ENCODE data around the gene NUDT13. TPM values are rescaled to one million over a fixed set of nuclear protein-coding genes. Genes with fewer than 3 reads are reported as not detected.

Gene NUDT13
- total and polyA plus RNA-seq, 9 donors = 0.86 to 2.6 (median 1.7) TPM

GRCh38 chr10:73119952-73120351 is 9.7 kb downstream of the NUDT13 start:
- TF ChIP-seq POLR2A (IDR thresholded peaks at IDR 0.05) (no peak), CTCF (IDR thresholded peaks at IDR 0.05) (no peak), EP300 (IDR thresholded peaks at IDR 0.05) (no peak)
- H3K27ac ChIP-seq = no peak overlapping the region
- WGBS, 3 donors = 94% methylated on average over 4 of the region's 4 CpGs
- intact Hi-C loops (cut with DNase I) = no loop called here
- no peaks in the 10 kb centered on the region for H3K27me3 ChIP-seq
- H3K36me3 ChIP-seq = no peaks in the 10 kb centered on the region
- no peak for DNase-seq
- H3K4me3 ChIP-seq = no peak overlapping the region
- no peaks in the 10 kb centered on the region for H3K4me1 ChIP-seq (ENCODE audit: insufficient read depth)
- H3K9me3 ChIP-seq = no peaks in the 10 kb centered on the region

GRCh38 chr10:73126343-73126742 is 16.1 kb downstream of the NUDT13 start:
- intact Hi-C loops (cut with DNase I) = no loop called here
- TF ChIP-seq EP300 (IDR thresholded peaks at IDR 0.05) (no peak), POLR2A (IDR thresholded peaks at IDR 0.05) (no peak), CTCF (IDR thresholded peaks at IDR 0.05) (no peak)
- no peak overlapping the region for H3K27ac ChIP-seq
- whole genome bisulfite sequencing, 3 donors = 94 to 100% (median 96%) methylated on average over 2 of the region's 2 CpGs
- H3K27me3 ChIP-seq = no peaks in the 10 kb centered on the region
- H3K9me3 ChIP-seq = no peaks in the 10 kb centered on the region
- no peaks in the 10 kb centered on the region for H3K4me1 ChIP-seq (ENCODE audit: insufficient read depth)
- H3K36me3 ChIP-seq = no peaks in the 10 kb centered on the region
- no peak overlapping the region for H3K4me3 ChIP-seq
- no peak for DNase-seq

GRCh38 chr10:73131301-73131700 is 21.0 kb downstream of the NUDT13 start:
- Histone ChIP-seq H3K4me3 (no peak overlapping the region), H3K27ac (no peak overlapping the region), H3K9me3 (no peaks in the 10 kb centered on the region), H3K4me1 (ENCODE audit: insufficient read depth) (no peaks in the 10 kb centered on the region), H3K27me3 (no peaks in the 10 kb centered on the region), H3K36me3 (no peaks in the 10 kb centered on the region)
- TF ChIP-seq POLR2A (IDR thresholded peaks at IDR 0.05) (no peak), EP300 (IDR thresholded peaks at IDR 0.05) (no peak), CTCF (IDR thresholded peaks at IDR 0.05) (no peak)
- WGBS, 3 donors = 54 to 66% (median 59%) methylated on average over 2 of the region's 2 CpGs
- no peak for DNase-seq
- intact Hi-C loops (cut with DNase I) = loop anchor here in 1 of 4 donors (5.0 kb wide), 1 partner anchor 759 kb away; no protein-coding TSS in a partner anchor

- H3K4me1 ChIP-seq (ENCODE audit: insufficient read depth) = no peaks in the 10 kb centered on the region
- no peaks in the 10 kb centered on the region for H3K9me3 ChIP-seq
- WGBS, 3 donors = 94 to 96% (median 95%) methylated on average over 2 of the region's 2 CpGs
- H3K36me3 ChIP-seq = no peaks in the 10 kb centered on the region
- no peak overlapping the region for H3K4me3 ChIP-seq
- H3K27me3 ChIP-seq = no peaks in the 10 kb centered on the region
- intact Hi-C loops (cut with DNase I) = loop anchor here in 1 of 4 donors (5.0 kb wide), 1 partner anchor 760 kb away; no protein-coding TSS in a partner anchor
- TF ChIP-seq CTCF (IDR thresholded peaks at IDR 0.05) (no peak), EP300 (IDR thresholded peaks at IDR 0.05) (no peak), POLR2A (IDR thresholded peaks at IDR 0.05) (no peak)
- no peak for DNase-seq
- H3K27ac ChIP-seq = no peak overlapping the region
Observed at GRCh38 chr10:73131913-73132686, 21.8 kb downstream of the NUDT13 start.
